K562 (cell line): ENCODE results near the gene NR5A2. TPM values are rescaled to one million over a fixed set of nuclear protein-coding genes. Genes with fewer than 3 reads are reported as not detected.

Experiments
- BRCA1 ChIP-seq, 2 experiments: fragments of 450-650 bp in 1 of 2; sonication (generic) in 1 of 2; formaldehyde crosslinking in 1 of 2; IDR thresholded peaks; 2 replicates each; pipeline versions ENCODE4 v1.5.0 to v1.6.1; 2017 to 2020; ENCODE audit warnings: mild to moderate bottlenecking in 1 of 2, missing genetic modification reagents in 1 of 2
- BRD4 ChIP-seq: fragments of 200-600 bp; sonication (generic); IDR thresholded peaks from 2 replicates; pipeline ENCODE4 v1.6.1; 2017; ENCODE audit warnings: inconsistent platforms
- CBX8 ChIP-seq: fragments of 200-600 bp; sonication (generic); IDR thresholded peaks from 2 replicates; pipeline ENCODE4 v1.6.1; 2012; ENCODE audit warnings: borderline replicate concordance, mixed run types, low read depth, mild to moderate bottlenecking, moderate library complexity, mixed read lengths, low read length, control low read depth, inconsistent platforms; ENCODE audit not compliant: poor library complexity, severe bottlenecking; ENCODE audit errors: extremely low read depth
- ELF4 ChIP-seq: fragments of 450-650 bp; formaldehyde crosslinking; IDR thresholded peaks from 2 replicates; pipeline ENCODE4 v1.4.0; 2022; ENCODE audit warnings: missing genetic modification characterization
- EZH2 ChIP-seq: IDR thresholded peaks from 2 replicates; pipeline ENCODE4 v1.6.1; 2012; ENCODE audit warnings: low read depth, mild to moderate bottlenecking, inconsistent platforms, low read length, borderline replicate concordance
- HDAC3 ChIP-seq: fragments of 450-650 bp; IDR thresholded peaks from 2 replicates; pipeline ENCODE4 v1.6.1; 2018; ENCODE audit warnings: borderline replicate concordance, mild to moderate bottlenecking, moderate library complexity; ENCODE audit not compliant: partially characterized antibody
- HLTF ChIP-seq: fragments of 450-650 bp; IDR thresholded peaks from 2 replicates; pipeline ENCODE4 v1.6.1; 2016
- HMBOX1 ChIP-seq: sonication (generic); IDR thresholded peaks from 2 replicates; pipeline ENCODE4 v1.6.1; 2016
- KAT7 ChIP-seq: sonication (generic); formaldehyde crosslinking; IDR thresholded peaks from 2 replicates; pipeline ENCODE4 v1.8.0; 2022; ENCODE audit warnings: missing genetic modification reagents, mild to moderate bottlenecking, borderline replicate concordance
- KDM4B ChIP-seq, 2 experiments: fragments of 450-650 bp in 1 of 2; sonication (generic) in 1 of 2; IDR thresholded peaks; 2 replicates each; pipeline ENCODE4 v1.6.1; 2016 to 2017; ENCODE audit warnings: borderline replicate concordance in 2 of 2, antibody characterized with exemption in 1 of 2, low read depth in 1 of 2, mild to moderate bottlenecking in 1 of 2
- MBD2 ChIP-seq: sonication (generic); IDR thresholded peaks from 2 replicates; pipeline ENCODE4 v1.6.1; 2016; ENCODE audit warnings: low read depth, borderline replicate concordance
- MCM2 ChIP-seq: fragments of 450-650 bp; IDR thresholded peaks from 2 replicates; pipeline ENCODE4 v1.6.1; 2017; ENCODE audit warnings: low read depth, mild to moderate bottlenecking
- NCOA6 ChIP-seq: fragments of 450-650 bp; IDR thresholded peaks from 2 replicates; pipeline ENCODE4 v1.6.1; 2017; ENCODE audit warnings: mild to moderate bottlenecking
- NCOR1 ChIP-seq: fragments of 450-650 bp; IDR thresholded peaks from 2 replicates; pipeline ENCODE4 v1.6.1; 2016; ENCODE audit warnings: mild to moderate bottlenecking, moderate library complexity
- NFIX ChIP-seq: fragments of 250-450 bp; sonication (Bioruptor Pico); IDR thresholded peaks from 2 replicates; pipeline ENCODE4 v1.4.0; 2020; ENCODE audit warnings: low read depth, mild to moderate bottlenecking, moderate library complexity
- PRMT5 ChIP-seq: sonication (generic); formaldehyde crosslinking; IDR thresholded peaks from 2 replicates; pipeline ENCODE4 v1.5.0; 2020; ENCODE audit warnings: missing genetic modification reagents
- RAD51 ChIP-seq: fragments of 450-650 bp; IDR thresholded peaks from 2 replicates; pipeline ENCODE4 v1.7.1; 2016; ENCODE audit warnings: low read depth, mild to moderate bottlenecking, borderline replicate concordance
- TSC22D4 ChIP-seq: fragments of 450-650 bp; IDR thresholded peaks from 2 replicates; pipeline ENCODE4 v1.6.1; 2016; ENCODE audit warnings: missing genetic modification characterization, missing biosample characterization, control low read depth
- XRCC3 ChIP-seq: fragments of 450-650 bp; IDR thresholded peaks from 2 replicates; pipeline ENCODE4 v1.6.1; 2017; ENCODE audit warnings: mild to moderate bottlenecking, moderate library complexity
- ZKSCAN3 ChIP-seq: fragments of 250-450 bp; sonication (Bioruptor Pico); IDR thresholded peaks from 2 replicates; pipeline ENCODE4 v1.4.0; 2020
- ZNF224 ChIP-seq: sonication (generic); formaldehyde crosslinking; IDR thresholded peaks from 2 replicates; pipeline ENCODE4 v1.8.0; 2022; ENCODE audit warnings: mild to moderate bottlenecking, missing genetic modification reagents
- ZNF24 ChIP-seq: fragments of 450-650 bp; IDR thresholded peaks from 2 replicates; pipeline ENCODE4 v1.6.1; 2016
- ZNF282 ChIP-seq: sonication (generic); formaldehyde crosslinking; IDR thresholded peaks from 2 replicates; pipeline ENCODE4 v1.8.1; 2023; ENCODE audit warnings: missing genetic modification reagents
- ZNF311 ChIP-seq: fragments of 250-450 bp; sonication (Bioruptor Pico); IDR thresholded peaks from 2 replicates; pipeline ENCODE4 v1.4.0; 2020; ENCODE audit warnings: mild to moderate bottlenecking, moderate library complexity
- ZNF644 ChIP-seq: fragments of 200-800 bp; sonication (Bioruptor generic); IDR thresholded peaks from 2 replicates; pipeline ENCODE4 v1.6.1; 2016; ENCODE audit warnings: low read depth, missing genetic modification characterization, missing compliant biosample characterization
- ZNF77 ChIP-seq: fragments of 250-450 bp; sonication (Bioruptor Pico); IDR thresholded peaks from 2 replicates; pipeline ENCODE4 v1.5.0; 2020
- polyA plus RNA-seq, 8 experiments: library from polyadenylated mRNA; depleted of rRNA in 4 of 8; stranded (reverse) in 5 of 8; unstranded in 3 of 8; fragments of >200 nt; fragmentation: Nextera tagmentation in 2 of 8; fragmentation: Illumina TruSeq in 1 of 8; extraction: Ambion mirVana in 2 of 8; extraction: Trizol in 1 of 8; gene quantifications; 2 replicates each; pipeline versions ENCODE4 v1.2.1 to v1.2.3, GENCODE V29; 2011 to 2014; ENCODE audit warnings: inconsistent platforms in 1 of 8, missing spikeins in 1 of 8
- total RNA-seq, 7 experiments: library from RNA; depleted of rRNA in 6 of 7; stranded (reverse); fragments of >200 nt in 6 of 7; fragmentation: Illumina TruSeq in 2 of 7; extraction: Trizol in 2 of 7; gene quantifications; 2 replicates each; pipeline versions ENCODE4 v1.2.1 to v1.2.3, GENCODE V29; 2011 to 2021; ENCODE audit warnings: low replicate concordance in 1 of 7
- TF ChIP-seq, protein P1 (sequence below): fragments of 450-650 bp; IDR thresholded peaks from 2 replicates; pipeline ENCODE4 v1.6.1; 2018; ENCODE audit warnings: mild to moderate bottlenecking, low read depth; ENCODE audit not compliant: partially characterized antibody
- TF ChIP-seq, protein P2 (sequence below): fragments of 450-650 bp; formaldehyde crosslinking; IDR thresholded peaks from 2 replicates; pipeline ENCODE4 v1.4.0; 2022; ENCODE audit warnings: missing genetic modification characterization
- TF ChIP-seq, protein P3 (sequence below): fragments of 250-450 bp; sonication (Bioruptor Pico); IDR thresholded peaks from 2 replicates; pipeline ENCODE4 v1.5.0; 2021

NR5A2 gene
- total and polyA plus RNA-seq, 9 of the 15 experiments (the other 6 are each of a cell fraction or from before 2014, with no cell fraction given), result 0.13 to 0.40 (median 0.29) TPM

DNA sequence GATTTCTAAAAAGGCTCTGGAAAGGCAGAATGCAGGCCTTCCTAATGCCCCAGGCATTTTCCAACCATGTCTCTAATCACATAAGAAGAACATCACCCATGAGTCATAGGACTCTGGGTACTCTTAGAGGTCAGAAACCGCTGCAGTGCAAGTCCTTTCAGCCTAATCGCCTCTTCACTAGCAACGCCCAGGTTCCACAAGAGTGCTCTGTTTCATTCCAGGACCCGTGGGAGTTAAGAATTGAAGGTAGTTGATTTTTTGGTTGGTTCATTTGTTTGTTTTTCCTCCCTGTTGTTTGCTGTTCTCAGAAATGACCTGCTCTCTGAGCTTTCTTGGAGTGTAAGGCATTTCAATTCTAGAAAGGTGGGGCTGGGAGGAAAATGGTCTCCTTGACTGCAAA lies 123.2 kb downstream of the NR5A2 start (continued):
- TF ChIP-seq ELF4 (CRISPR knock-in tag) (0 out of 2 replicates have a peak, but pooled peaks have one; percentile 32), ZNF224 (no peak), NCOR1 (0 out of 2 replicates have a peak, but pooled peaks have one; percentile 5), RAD51 (no peak), XRCC3 (no peak), EZH2 (no peak), KDM4B (IDR thresholded peaks at IDR 0.05; ENCODE audit: borderline replicate concordance in 2 of 2, low read depth in 1 of 2) (no peak), NFIX (no peak), ZNF644 (tag) (no peak), ZKSCAN3 (CRISPR knock-in tag) (no peak), NCOA6 (no peak), ZNF311 (peak; percentile 26; the same call in 1 of the 2 replicates), ZNF282 (no peak), ZNF24 (no peak), CBX8 (no peak), TSC22D4 (no peak), MBD2 (no peak), HDAC3 (no peak), BRCA1 (IDR thresholded peaks at IDR 0.05) (no peak), BRCA1 (CRISPR knock-in tag; IDR thresholded peaks at IDR 0.05) (no peak), KAT7 (CRISPR knock-in tag) (no peak), PRMT5 (CRISPR knock-in tag) (no peak), HMBOX1 (peak; percentile 95), HLTF (no peak), MCM2 (no peak), ZNF77 (CRISPR knock-in tag) (no peak), BRD4 (no peak)
- TF ChIP-seq, protein P1, sequence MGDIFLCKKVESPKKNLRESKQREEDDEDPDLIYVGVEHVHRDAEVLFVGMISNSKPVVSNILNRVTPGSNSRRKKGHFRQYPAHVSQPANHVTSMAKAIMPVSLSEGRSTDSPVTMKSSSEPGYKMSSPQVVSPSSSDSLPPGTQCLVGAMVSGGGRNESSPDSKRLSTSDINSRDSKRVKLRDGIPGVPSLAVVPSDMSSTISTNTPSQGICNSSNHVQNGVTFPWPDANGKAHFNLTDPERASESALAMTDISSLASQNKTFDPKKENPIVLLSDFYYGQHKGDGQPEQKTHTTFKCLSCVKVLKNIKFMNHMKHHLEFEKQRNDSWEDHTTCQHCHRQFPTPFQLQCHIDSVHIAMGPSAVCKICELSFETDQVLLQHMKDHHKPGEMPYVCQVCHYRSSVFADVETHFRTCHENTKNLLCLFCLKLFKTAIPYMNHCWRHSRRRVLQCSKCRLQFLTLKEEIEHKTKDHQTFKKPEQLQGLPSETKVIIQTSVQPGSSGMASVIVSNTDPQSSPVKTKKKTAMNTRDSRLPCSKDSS, result no peak
- TF ChIP-seq, protein P2, sequence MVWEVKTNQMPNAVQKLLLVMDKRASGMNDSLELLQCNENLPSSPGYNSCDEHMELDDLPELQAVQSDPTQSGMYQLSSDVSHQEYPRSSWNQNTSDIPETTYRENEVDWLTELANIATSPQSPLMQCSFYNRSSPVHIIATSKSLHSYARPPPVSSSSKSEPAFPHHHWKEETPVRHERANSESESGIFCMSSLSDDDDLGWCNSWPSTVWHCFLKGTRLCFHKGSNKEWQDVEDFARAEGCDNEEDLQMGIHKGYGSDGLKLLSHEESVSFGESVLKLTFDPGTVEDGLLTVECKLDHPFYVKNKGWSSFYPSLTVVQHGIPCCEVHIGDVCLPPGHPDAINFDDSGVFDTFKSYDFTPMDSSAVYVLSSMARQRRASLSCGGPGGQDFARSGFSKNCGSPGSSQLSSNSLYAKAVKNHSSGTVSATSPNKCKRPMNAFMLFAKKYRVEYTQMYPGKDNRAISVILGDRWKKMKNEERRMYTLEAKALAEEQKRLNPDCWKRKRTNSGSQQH, result no peak
- TF ChIP-seq, protein P3, sequence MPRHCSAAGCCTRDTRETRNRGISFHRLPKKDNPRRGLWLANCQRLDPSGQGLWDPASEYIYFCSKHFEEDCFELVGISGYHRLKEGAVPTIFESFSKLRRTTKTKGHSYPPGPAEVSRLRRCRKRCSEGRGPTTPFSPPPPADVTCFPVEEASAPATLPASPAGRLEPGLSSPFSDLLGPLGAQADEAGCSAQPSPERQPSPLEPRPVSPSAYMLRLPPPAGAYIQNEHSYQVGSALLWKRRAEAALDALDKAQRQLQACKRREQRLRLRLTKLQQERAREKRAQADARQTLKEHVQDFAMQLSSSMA, result no peak
